ENCODE data around the gene PCCA. TPM values are rescaled to one million over a fixed set of nuclear protein-coding genes. Genes with fewer than 3 reads are reported as not detected.

PCCA gene
- polyA plus RNA-seq, 1 of the 3 experiments (the other 2 are of a cell fraction): 7.3 TPM

- DNase-seq: no peak
- Histone ChIP-seq H3K4me3 (ENCODE audit: low read depth in 2 of 2, low read length in 1 of 2) (no peak overlapping the region), H3K36me3 (replicated peaks in 1 of 2; ENCODE audit: control insufficient read depth in 1 of 2, insufficient read depth in 2 of 2, low read length in 1 of 2) (peaks cover 8 to 29% of the 10 kb centered on the region in 2 experiments), H3F3A (replicated peaks; ENCODE audit: insufficient read depth) (no peaks in the 10 kb centered on the region), H3K9ac (no peak overlapping the region), H2AFZ (ENCODE audit: low read depth) (no peak overlapping the region), H4K20me1 (ENCODE audit: insufficient read depth) (no peaks in the 10 kb centered on the region), H3K4me2 (no peak overlapping the region), H3K27ac (ENCODE audit: low read depth in 2 of 2, low read length in 1 of 2) (no peak overlapping the region), H3K4me1 (ENCODE audit: control insufficient read depth in 1 of 2, insufficient read depth in 2 of 2, low read depth in 1 of 2, low read length in 1 of 2) (no peaks in the 10 kb centered on the region), H3K9me3 (no peaks in the 10 kb centered on the region), H3K9me2 (no peaks in the 10 kb centered on the region), H3K27me3 (ENCODE audit: insufficient read depth) (no peaks in the 10 kb centered on the region), H3K79me2 (ENCODE audit: insufficient read depth) (no peaks in the 10 kb centered on the region)
- POLR2A ChIA-PET: no interaction called here
- TF ChIP-seq JUND (IDR thresholded peaks at IDR 0.05) (no peak), PBX3 (IDR thresholded peaks at IDR 0.05) (no peak), NFIC (IDR thresholded peaks at IDR 0.05; ENCODE audit: borderline replicate concordance) (no peak), RCOR1 (IDR thresholded peaks at IDR 0.05; ENCODE audit: low read length) (no peak), TCF12 (IDR thresholded peaks at IDR 0.05) (no peak), CHD2 (IDR thresholded peaks at IDR 0.05; ENCODE audit: low read length, partially characterized antibody) (no peak), RXRA (IDR thresholded peaks at IDR 0.05; ENCODE audit: borderline replicate concordance, low read depth) (no peak), GATA2 (CRISPR knock-in tag; IDR thresholded peaks at IDR 0.05) (no peak), SMC3 (IDR thresholded peaks at IDR 0.05; ENCODE audit: low read depth, low read length) (no peak), MEF2A (IDR thresholded peaks at IDR 0.05; ENCODE audit: borderline replicate concordance, low read depth) (no peak), SIN3A (IDR thresholded peaks at IDR 0.05; ENCODE audit: borderline replicate concordance, low read depth, low read length) (no peak), IRF3 (IDR thresholded peaks at IDR 0.05; ENCODE audit: low read depth, low read length) (no peak), POLR2AphosphoS5 (IDR thresholded peaks at IDR 0.05; ENCODE audit: low read depth, low read length) (no peak), FOXM1 (IDR thresholded peaks at IDR 0.05; ENCODE audit: low read depth) (no peak), ELF1 (IDR thresholded peaks at IDR 0.05) (no peak), RAD21 (IDR thresholded peaks at IDR 0.05; ENCODE audit: low read length) (no peak), REST (IDR thresholded peaks at IDR 0.05; ENCODE audit: low read depth, low read length) (no peak), GABPA (IDR thresholded peaks at IDR 0.05; ENCODE audit: low read depth) (no peak), MXI1 (IDR thresholded peaks at IDR 0.05; ENCODE audit: low read depth, low read length) (no peak), RFX5 (IDR thresholded peaks at IDR 0.05; ENCODE audit: low read length) (no peak)
- WGBS (ENCODE audit: low lambda C conversion rate): 80% methylated on average over 4 of the region's 4 CpGs
- CTCF ChIA-PET: no interaction called here
Observed at GRCh38 chr13:100344544-100344943, 255.7 kb downstream of the PCCA start.
